NAMALWA (cell line): ENCODE data around the gene BCL2L14.

ENCODE experiments used
- DNase-seq: peaks from one replicate; pipeline ENCODE4 v3.0.0-alpha.2; 2015; ENCODE audit warnings: low spot score

BCL2L14 gene

DNA sequence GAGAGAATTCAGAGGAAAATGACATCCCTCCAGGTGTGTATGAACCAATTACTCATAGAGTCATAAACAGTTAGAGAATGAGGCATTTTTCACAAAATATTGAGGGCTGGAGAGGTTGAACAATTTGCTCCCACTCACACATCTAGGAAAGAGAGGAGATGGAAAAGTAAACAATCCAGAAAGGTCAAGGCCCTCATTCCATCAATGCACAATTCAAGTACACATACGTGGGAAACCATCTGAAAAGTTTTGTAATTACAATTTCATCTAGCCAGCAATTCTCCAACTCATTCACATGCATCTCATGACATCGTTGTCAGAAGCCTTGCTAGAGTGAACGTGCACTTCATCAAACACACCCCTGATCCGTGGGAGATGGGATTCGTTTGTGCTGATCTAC, 15.7 kb upstream of the BCL2L14 start:
- no peak for DNase-seq

DNA sequence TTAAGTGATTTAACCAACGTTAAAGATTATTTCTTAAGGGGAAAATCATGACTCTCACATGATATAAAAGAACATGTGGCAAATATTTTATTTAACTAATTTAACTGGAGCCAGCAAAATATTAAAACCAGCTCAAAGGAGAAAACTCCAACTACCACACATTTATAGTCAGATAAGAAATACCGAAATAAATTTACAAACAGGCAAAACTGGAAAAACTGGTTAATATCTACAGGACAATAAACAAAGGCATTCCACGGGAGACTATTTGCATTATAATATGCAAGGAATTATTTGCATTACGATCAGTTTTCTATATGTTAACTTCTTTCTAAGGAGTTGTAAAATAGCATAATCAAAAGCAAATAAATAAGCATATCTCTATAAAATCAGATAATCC, 13.8 kb upstream of the BCL2L14 start:
- DNase-seq: no peak

DNA sequence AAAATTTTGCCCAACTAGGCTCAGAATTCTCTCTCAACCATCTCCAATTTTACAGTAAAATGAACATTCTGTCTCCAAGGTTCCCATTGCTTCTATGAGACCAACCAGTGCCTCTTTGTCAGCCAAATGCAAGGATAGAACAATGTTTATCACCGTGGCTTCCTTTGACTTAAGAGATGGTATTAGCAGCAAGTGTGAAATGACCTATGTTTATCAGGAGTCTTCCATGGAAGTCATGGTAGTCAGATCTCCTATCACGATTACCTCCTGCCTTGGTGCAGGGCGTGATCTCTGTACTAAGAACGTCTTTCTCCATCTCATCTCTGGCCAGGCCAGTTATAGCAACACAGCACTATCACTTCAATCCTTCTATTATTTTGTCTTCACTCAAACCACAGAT, 6.1 kb upstream of the BCL2L14 start:
- no peak for DNase-seq

DNA sequence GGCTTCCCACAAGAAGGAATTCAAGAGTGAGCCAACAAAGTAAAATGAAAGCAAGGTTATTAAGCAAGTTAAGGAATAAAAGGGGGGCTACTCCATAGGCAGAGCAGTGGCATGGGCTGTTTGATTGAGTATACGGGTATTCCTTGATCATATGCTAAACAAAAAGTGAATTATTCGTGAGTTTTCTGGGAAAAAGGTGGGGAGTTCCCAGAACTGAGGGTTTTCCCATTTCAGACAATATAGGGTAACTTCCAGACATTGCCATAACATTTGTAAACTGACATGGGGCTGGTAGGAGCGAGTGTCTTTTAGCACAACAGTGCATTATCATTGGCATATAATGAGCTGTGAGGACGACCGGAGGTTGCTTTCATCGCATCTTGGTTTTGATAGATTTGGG, 2.0 kb upstream of the BCL2L14 start:
- no peak for DNase-seq

DNA sequence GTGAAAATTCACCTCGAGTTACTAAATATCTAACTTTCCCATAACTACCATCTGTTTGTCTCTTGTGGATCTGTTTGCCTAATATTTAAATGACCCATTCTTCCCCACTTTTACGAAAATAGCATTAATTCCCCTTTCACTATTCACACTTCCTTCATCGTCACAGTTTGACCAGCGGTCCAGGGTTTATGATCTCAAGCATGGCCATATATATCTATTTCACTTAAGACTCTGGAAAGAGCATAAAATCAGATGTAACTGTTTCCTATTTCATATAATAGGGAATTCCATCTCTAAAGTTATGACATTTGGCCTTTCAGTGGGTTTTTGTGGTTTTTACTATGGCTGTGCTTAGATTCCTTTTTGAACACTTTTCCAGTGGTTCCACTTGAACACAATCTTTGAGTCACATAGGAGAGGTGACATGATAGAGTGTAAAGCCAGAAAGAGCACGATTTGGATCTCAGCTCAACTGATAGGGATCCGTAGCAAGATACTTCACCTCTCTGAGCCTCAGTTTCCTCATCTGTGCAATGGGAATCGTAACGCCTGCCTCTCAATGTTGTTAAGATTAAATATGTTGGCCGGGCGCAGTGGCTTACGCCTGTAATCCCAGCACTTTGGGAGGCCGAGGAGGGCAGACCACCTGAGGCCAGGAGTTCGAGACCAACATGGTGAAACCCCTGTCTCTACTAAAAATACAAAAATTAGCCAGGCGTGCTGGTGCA, 754 bp upstream of the BCL2L14 start:
- DNase-seq: no peak

DNA sequence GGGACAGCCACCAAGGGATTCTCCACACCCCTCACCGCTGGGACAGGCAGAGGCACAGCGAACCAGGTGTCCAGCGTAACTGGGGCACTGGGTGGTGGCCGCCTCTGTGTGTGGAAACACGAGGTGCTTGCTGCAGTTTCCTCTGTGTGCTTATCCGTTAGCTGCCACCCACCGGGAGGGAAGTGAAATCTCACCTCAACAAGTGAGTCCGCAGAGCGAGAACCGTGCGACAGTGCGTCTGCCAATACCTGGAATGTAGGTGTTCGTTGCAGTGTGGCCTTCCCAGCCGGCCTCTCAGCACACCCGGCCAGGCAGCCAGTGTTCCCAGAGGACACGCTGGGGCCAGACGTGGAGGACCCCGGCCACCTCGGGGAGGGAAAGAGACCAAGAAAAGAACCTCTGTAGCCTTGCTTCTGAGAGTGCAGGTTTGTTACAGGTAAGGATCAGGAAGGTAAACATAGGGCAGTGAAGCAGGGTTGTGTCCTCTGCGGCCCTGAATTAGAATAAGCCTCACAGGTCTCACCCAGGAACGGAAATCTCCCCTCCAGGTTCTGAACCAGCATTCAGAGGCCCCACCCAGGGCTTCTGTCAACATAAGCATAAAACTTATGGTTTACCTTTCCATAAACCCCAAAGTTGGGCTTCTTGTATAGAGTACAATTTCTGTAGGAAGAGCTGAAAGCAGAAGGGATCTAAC, 1.5 kb downstream of the BCL2L14 start:
- no peak for DNase-seq

DNA sequence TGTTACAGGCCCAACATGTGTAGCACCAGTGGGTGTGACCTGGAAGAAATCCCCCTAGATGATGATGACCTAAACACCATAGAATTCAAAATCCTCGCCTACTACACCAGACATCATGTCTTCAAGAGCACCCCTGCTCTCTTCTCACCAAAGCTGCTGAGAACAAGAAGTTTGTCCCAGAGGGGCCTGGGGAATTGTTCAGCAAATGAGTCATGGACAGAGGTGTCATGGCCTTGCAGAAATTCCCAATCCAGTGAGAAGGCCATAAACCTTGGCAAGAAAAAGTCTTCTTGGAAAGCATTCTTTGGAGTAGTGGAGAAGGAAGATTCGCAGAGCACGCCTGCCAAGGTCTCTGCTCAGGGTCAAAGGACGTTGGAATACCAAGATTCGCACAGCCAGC, 8.6 kb downstream of the BCL2L14 start:
- DNase-seq: no peak

DNA sequence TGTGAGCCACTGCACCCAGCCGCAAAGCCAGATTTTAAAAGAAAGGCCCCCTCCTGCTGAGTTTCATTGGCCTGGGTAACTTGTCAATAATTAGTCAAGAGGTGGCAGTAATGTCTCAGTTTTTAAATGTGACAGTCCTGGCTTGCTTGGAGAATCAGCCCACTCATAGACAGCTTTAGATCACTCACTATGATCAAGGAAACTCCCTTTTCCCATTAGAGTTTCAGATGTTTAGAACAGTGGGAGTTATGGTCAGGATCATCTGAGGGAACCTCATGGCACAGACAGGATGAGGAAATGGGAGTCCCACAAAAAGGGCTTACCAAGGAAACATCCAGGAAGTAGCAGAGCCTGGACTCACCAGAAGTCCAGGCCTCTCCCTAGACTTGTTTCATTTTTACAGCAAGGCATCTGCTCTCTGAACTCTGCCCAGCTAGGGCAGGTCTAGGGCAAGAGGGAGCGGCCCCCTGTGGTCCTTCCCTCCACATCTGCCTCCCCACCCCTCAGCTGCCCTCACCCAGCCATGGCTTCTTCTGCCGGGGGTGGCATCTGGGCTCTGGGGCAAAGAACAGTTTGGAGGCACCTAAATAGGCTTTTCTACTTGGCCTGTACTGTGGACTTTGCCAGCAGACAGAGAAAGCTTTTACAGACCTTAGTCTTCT, 11.2 kb downstream of the BCL2L14 start:
- peak; percentile 79 for DNase-seq

DNA sequence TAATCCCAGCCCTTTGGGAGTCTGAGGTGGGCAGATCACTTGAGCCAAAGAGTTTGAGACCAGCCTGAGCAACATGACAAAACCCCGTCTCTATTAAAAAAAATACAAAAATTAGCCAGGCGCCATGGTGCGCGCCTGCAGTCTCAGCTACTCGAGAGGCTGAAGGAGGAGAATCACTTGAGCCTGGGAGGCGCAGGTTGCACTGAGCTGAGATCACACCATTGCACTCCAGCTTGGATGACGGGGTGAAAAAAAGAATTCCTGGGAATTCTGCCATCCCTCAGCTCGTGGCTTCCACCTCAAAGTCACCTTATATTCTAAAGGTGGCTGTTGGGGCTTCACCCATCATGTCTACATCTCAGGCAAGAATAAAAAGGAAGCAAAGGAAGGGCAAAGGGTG, 12.9 kb downstream of the BCL2L14 start:
- no peak for DNase-seq

DNA sequence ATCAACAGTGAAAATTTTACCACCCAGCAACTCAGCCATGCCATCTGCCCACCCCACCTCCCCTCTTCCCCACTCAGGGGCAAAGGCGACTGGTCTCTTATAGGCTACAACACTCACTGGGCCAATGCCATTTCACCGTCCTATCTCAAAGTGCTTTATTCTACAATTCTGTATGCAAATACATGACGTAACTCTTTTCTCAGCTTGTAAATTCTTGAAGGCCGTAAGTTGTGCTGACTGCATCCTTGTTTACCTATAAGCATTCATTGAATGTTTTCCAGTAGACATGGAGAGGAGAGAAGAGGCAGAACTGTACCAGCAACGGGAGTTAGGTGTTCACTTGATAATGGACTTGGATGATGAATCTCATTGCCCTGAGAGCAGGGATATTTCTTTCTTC, 15.6 kb downstream of the BCL2L14 start:
- DNase-seq: no peak

DNA sequence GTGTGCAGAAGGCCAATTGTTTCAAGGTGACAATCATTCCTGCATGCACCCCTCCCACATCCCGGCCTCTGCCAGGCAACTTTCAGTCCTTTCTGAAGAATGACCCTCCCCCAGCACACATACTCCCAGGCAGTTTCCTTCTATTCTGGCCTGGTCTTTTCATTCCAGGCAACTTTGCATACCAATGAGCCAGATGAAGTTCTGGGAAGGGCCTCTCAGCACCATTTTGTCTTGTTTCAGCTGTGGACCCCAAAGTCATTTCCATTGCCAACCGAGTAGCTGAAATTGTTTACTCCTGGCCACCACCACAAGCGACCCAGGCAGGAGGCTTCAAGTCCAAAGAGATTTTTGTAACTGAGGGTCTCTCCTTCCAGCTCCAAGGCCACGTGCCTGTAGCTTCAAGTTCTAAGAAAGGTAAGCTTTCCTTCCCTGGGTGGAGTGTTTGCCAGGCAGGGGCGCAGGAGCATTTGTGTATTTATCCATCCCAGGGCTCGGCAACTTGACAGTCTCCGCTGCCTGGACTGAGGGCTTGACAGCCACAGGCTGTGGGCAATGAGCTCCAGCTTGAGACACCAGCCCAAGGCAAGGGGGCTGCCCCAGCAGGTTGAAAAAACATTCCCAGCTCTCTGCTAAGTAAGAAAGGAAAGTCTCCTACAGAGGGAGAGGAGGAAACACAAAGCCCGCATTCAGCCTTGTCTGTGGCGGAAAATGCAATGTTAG, 16.4 kb downstream of the BCL2L14 start:
- DNase-seq: no peak

DNA sequence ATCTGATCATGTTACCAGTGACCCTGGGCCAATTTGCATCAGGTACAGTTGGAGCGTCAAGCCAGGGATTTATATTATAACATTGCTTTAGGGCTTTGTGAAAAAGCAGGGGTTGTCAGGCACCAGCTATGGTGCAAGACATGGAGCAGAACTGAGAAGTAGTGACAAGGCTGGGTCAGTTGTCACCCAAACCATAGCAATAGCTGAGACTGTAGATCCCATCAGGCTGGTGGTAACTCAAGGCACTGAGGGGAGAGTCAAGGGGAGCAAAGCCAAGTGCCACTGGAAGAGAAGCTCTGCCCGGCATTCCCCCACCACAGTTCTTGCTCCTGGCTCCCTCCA, 16.9 kb downstream of the BCL2L14 start:
- DNase-seq: no peak

DNA sequence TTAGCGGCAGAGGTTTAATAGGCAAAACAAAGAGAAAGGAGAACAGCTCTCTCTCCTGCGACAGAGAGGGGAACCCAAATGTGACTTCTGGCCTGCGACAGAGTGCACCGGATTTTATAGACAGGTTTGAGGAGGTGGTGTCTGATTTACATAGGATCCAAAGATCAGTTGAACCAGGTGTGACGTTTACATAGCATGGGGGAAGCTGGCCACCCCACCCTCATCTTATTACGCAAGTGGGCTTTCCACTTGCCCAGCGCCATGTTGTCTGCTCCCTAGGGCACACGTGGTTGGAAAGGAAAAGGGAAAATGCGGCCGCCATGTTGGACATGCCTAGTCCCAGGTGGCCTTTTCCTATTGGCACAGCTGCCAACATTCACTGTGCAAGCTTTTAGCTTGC, 17.4 kb downstream of the BCL2L14 start:
- no peak for DNase-seq

DNA sequence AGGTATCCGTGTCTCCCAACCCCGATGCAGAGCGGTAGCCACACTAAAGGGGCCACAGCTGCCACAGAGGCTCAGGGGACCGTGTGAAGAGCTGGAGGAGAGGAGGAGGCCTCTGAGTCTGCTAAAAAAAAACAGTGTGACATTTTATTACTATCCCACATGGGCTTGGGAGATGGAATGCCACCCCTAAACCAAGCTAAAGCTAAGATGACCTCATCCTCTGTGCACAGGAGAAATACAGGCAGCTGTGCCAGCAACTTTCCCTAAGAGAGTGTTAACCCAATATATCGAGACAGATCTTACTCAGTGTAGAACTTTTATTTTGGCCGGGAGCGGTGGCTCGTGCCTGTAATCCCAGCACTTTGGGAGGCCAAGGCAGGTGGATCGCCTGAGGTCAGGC, 18.0 kb downstream of the BCL2L14 start:
- DNase-seq: no peak

DNA sequence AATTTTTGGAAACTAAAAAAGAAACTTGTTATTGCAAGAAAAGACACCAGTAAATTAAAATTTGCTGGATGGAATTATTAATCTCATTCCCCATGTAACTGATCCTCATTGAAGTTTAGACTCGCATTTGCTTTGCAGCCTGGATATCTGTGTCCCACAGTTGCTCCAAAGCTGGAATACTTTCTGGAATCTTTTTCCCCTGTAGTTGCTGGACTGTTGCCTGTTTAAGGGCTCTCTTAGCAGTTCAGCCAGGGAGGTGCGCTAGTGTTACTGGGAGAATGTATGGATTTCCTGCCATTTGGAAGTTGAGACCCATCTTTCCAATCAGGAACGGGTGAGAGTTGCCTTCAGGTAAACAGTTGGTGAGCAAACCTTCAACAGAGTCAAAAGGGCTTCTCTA, 20.3 kb downstream of the BCL2L14 start:
- DNase-seq: no peak

DNA sequence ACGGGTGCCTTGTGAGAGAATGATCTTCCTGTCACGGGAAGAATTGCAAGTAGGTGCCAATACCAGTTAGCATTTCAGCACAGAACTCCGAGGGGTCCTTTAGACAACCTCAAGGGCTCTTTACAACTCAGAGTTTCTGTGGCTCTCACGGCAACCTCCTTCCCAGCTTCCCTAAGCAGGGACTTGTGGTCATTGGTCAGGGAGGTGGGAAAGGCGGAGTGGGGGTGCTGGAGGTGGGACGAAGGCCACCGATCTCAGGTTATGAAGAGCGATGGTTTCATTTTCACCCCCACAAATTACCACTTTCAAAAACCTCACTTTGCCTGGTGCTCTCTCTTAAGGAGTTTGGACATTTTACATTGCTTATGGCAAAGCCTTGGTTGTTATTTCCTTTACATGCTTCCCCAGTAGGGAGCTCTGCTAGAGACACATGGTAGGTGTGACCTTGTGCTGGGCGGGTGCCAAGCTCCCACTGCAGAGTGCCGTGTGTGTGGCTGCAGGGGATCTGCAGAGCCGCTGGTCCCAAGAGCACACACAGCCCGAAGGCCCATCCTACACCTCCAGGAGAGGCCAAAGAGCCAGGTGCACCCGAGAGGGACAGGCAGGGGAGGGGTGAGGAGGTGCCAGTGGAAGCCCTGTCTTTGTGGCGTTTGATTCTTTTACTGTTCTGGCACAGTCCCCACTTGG, 21.4 kb downstream of the BCL2L14 start:
- DNase-seq: no peak

DNA sequence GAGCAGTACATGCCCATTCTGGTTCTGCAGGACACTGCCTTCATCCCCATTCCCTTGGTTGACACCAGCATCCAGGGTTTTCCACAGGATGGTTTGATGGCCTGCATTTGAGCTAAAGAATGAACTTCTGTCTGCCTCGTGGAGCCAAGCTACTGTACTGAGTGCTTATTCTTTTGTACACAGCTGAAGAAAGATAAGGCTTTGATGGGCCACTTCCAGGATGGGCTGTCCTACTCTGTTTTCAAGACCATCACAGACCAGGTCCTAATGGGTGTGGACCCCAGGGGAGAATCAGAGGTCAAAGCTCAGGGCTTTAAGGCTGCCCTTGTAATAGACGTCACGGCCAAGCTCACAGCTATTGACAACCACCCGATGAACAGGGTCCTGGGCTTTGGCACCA, 23.7 kb downstream of the BCL2L14 start:
- no peak for DNase-seq

DNA sequence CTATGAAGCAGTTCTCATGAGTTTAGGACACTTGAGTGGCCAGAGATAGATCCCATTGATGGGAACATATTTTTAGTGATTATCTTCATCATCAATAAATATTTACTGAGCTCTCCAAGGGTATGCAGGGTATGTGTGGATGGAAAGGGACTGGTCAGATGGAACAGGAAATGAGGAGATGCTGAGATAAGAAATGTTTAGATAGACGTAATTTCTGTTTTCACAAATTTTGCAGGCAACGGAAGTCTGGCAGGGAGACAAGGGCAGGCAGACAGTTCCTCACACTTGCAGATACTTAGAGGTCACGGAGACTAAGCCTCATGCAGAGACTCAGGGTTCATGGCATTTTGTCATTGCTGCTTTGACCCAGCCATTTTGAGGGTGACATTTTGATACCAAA, 24.3 kb downstream of the BCL2L14 start:
- DNase-seq: no peak

DNA sequence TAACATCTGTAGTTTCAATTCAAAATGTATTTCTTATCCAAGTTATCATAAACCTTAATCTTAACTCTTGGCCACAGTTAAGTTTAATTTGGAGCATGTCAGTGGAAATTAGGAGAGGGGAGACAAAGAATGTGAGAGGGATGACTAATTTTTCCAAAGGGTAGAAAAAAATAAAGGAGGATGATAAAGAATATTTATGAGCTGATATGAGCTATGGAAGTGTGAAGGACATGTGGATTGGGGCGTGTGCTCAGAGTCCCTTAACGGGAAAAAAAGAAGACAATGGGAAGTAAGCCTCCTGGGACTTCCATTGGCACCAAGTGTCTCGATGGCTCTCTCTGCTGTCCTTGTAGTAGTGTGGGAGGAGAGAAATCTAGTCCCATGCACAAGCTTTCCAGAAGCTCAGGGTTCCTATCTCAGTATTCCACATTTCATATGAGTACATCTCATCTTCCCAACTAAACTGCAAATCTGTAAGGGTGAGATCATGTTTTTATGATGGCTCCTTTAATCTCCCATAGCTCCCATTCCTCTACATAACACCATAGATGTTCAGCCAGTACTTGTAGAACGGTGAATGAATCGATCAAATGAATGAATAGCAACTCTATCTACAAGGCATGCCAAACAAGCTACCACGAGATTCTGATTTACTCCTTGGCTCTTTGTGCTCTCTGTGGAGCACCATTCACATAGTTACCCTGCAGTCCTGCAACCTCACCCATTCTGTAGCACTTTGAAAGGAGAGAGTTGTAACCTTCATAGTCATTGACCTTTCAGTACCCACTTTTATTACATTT, 27.4 kb downstream of the BCL2L14 start:
- no peak for DNase-seq

DNA sequence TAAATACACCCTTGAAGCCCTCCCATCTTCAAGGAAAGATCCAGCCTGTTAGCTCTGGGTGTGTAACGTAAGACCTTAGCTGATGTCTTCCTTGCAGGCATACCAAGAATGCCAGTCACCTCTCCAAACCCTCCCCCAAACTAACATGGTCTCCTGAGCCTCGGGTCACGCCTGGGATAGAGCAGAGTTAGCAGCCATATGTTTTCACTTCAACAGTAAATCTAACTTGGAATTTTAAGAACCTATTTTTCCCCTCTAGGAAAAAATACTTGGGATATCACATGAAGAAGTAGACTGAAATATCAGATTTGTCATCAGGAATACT, 27.9 kb downstream of the BCL2L14 start:
- DNase-seq: no peak

DNA sequence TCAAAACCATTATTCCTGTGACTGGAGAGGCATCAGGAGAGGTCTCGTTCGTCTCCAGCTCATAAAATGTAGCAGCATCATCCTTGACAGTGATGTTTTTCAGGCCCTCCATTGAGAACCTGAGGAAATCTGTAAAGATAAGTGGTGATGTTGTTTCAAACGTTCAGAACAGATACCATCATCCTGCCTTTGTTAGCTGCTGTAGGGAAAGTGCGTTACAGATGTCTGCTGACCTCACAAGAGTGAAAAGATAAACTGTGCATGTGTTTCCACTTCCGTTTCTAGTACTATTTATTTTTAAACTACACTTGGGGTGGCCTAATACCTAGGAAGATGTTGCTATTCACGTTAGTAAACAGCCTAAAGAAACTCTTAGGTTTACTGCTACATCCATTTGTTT, 28.4 kb downstream of the BCL2L14 start:
- DNase-seq: no peak

DNA sequence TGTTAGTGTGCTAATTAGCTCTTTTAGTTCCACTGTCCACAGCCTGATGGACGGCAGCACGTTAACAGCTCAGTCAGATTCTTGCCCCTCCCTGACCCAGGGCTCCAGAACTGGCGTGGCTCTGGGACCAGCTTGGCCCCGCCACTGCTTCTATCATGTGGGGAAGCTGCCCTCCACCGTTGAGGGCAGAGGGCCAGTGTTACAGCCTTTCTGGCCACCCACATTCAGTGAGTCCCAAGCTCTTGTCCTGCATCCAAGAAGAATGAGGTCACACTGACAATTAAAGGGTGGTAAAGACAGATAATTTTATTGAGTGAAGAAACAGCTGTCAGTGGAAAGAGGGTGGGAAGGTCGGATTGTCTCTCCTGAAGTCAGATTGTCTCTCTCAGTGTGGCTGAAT, 36.9 kb downstream of the BCL2L14 start:
- no peak for DNase-seq
